ENCODE measurements around the gene SH3RF1. TPM values are rescaled to one million over a fixed set of nuclear protein-coding genes. Genes with fewer than 3 reads are reported as not detected.
A peak's percentile ranks its signal among the peaks of the same experiment; 100 is the strongest.

SH3RF1 gene
- total and polyA plus RNA-seq, 10 of the 15 experiments (the other 5 are each of a cell fraction or from before 2014, with no cell fraction given) = 4.5 to 22.5 (median 10.4) TPM

GRCh38 chr4:169293343-169294176, 22.8 kb upstream of the SH3RF1 start (continued):
- TF ChIP-seq, protein P1, sequence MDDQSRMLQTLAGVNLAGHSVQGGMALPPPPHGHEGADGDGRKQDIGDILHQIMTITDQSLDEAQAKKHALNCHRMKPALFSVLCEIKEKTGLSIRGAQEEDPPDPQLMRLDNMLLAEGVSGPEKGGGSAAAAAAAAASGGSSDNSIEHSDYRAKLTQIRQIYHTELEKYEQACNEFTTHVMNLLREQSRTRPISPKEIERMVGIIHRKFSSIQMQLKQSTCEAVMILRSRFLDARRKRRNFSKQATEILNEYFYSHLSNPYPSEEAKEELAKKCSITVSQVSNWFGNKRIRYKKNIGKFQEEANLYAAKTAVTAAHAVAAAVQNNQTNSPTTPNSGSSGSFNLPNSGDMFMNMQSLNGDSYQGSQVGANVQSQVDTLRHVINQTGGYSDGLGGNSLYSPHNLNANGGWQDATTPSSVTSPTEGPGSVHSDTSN (IDR thresholded peaks at IDR 0.05; ENCODE audit: insufficient replicate concordance, low read depth, low read length) = no peak
- TF ChIP-seq, protein P2, sequence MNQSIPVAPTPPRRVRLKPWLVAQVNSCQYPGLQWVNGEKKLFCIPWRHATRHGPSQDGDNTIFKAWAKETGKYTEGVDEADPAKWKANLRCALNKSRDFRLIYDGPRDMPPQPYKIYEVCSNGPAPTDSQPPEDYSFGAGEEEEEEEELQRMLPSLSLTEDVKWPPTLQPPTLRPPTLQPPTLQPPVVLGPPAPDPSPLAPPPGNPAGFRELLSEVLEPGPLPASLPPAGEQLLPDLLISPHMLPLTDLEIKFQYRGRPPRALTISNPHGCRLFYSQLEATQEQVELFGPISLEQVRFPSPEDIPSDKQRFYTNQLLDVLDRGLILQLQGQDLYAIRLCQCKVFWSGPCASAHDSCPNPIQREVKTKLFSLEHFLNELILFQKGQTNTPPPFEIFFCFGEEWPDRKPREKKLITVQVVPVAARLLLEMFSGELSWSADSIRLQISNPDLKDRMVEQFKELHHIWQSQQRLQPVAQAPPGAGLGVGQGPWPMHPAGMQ (IDR thresholded peaks at IDR 0.05; ENCODE audit: borderline replicate concordance) = no peak
- TF ChIP-seq TCF12 (IDR thresholded peaks at IDR 0.05; ENCODE audit: low read depth, low read length) (peak; percentile 80), BACH1 (IDR thresholded peaks at IDR 0.05; ENCODE audit: borderline replicate concordance) (no peak; the same call in 1 of the 2 replicates), CHD2 (IDR thresholded peaks at IDR 0.05; ENCODE audit: borderline replicate concordance, low read depth, low read length) (peak; percentile 42; the same call in 1 of the 2 replicates), CHD1 (IDR thresholded peaks at IDR 0.05; ENCODE audit: low read depth, low read length) (no peak), MEF2A (IDR thresholded peaks at IDR 0.05; ENCODE audit: insufficient read depth, low read depth, low read length) (peak; percentile 97), BCL11A (IDR thresholded peaks at IDR 0.05; ENCODE audit: low read depth, low read length) (peak; percentile 88; the same call in 1 of the 2 replicates), PKNOX1 (IDR thresholded peaks at IDR 0.05) (no peak), RB1 (IDR thresholded peaks at IDR 0.05; ENCODE audit: borderline replicate concordance) (no peak), EP300 (IDR thresholded peaks at IDR 0.05; ENCODE audit: borderline replicate concordance in 1 of 2, control insufficient read depth in 1 of 2, low read depth in 2 of 2, low read length in 2 of 2) (peak; percentile 72 to 83; a peak in 2 of 4 replicates), RELA (IDR thresholded peaks at IDR 0.05; ENCODE audit: borderline replicate concordance, partially characterized antibody) (no peak), NR2F1 (conservative IDR thresholded peaks at IDR 0.05) (peak; percentile 92), SMC3 (IDR thresholded peaks at IDR 0.05; ENCODE audit: borderline replicate concordance, low read length) (peak; percentile 17; the same call in 1 of the 2 replicates), POLR2AphosphoS2 (IDR thresholded peaks at IDR 0.05; ENCODE audit: low read depth, low read length) (no peak), ZBTB40 (IDR thresholded peaks at IDR 0.05; ENCODE audit: borderline replicate concordance) (no peak), CTCF (IDR thresholded peaks at IDR 0.05 in 2 of 3, conservative IDR thresholded peaks at IDR 0.05 in 1 of 3; ENCODE audit: control insufficient read depth in 2 of 3, extremely low read depth in 1 of 3, insufficient read depth in 1 of 3, low read depth in 3 of 3, low read length in 3 of 3) (no peak), CEBPB (IDR thresholded peaks at IDR 0.05; ENCODE audit: borderline replicate concordance in 1 of 2, low read depth in 2 of 2, low read length in 2 of 2) (peak in 1 of 2 experiments; percentile 89; a peak in 1 of 4 replicates)

Data from GM12878 (cell line).